B cell (primary cell): Measurements from ENCODE around the gene ZFP92. TPM values are rescaled to one million over a fixed set of nuclear protein-coding genes. Genes with fewer than 3 reads are reported as not detected.

ENCODE experiments used
- ATAC-seq: fragments of 200-7000 bp; cut with Tn5 transposase; one replicate; pipeline ENCODE4 v1.10.0; 2021; ENCODE audit warnings: low read depth, mild to moderate bottlenecking, moderate number of reproducible peaks, moderate library complexity
- CTCF ChIA-PET: fragments of 350-600 bp; sonication (Branson Sonifier 250); formaldehyde crosslinking; loops from one replicate; lab custom pipeline; 2021; ENCODE audit warnings: antibody characterized with exemption, inconsistent platforms; lab: Charles Lee
- POLR2A ChIA-PET: fragments of 350-600 bp; sonication (Branson Sonifier 250); formaldehyde crosslinking; loops from one replicate; lab custom pipeline; 2021; ENCODE audit warnings: antibody characterized with exemption; lab: Charles Lee
- DNase-seq: peaks from one replicate; pipeline ENCODE4 v3.0.0; 2013
- H2AFZ ChIP-seq: 2 replicates; pipeline ENCODE4 v1.6.1; 2012; ENCODE audit warnings: mild to moderate bottlenecking, low read depth, low read length; ENCODE audit not compliant: insufficient read depth, poor library complexity, severe bottlenecking
- H3K27ac ChIP-seq, 2 donors: 1 replicate in 1 of 2; 2 replicates in 1 of 2; pipeline ENCODE4 v1.5.1; 2012 to 2013; ENCODE audit warnings: low read length in 2 of 2, mild to moderate bottlenecking in 2 of 2, moderate library complexity in 1 of 2
- H3K27me3 ChIP-seq, 4 experiments: fragments of 200-600 bp in 1 of 4; sonication (generic) in 1 of 4; replicated peaks in 1 of 4; 1 replicate in 2 of 4; 2 replicates in 2 of 4; pipeline versions ENCODE4 v1.6.1 to v1.7.0; 2013 to 2016; ENCODE audit warnings: low read length in 3 of 4, mild to moderate bottlenecking in 2 of 4, mixed read lengths in 1 of 4, moderate library complexity in 1 of 4; ENCODE audit not compliant: insufficient read depth in 4 of 4, control insufficient read depth in 3 of 4; ENCODE audit errors: control extremely low read depth in 1 of 4
- H3K36me3 ChIP-seq, 2 experiments: replicated peaks in 1 of 2; 1 replicate in 1 of 2; 2 replicates in 1 of 2; pipeline versions ENCODE4 v1.6.1 to v1.7.1; 2013; ENCODE audit warnings: low read length in 1 of 2; ENCODE audit not compliant: insufficient read depth in 2 of 2, control insufficient read depth in 1 of 2; ENCODE audit errors: control extremely low read depth in 1 of 2, extremely low read depth in 1 of 2
- H3K4me1 ChIP-seq, 2 donors: fragments of 200-600 bp in 1 of 2; sonication (generic) in 1 of 2; 1 replicate in 1 of 2; 2 replicates in 1 of 2; pipeline versions ENCODE4 v1.5.1 to v1.6.1; 2013 to 2017; ENCODE audit warnings: low read length in 2 of 2; ENCODE audit not compliant: control insufficient read depth in 2 of 2, insufficient read depth in 2 of 2
- H3K4me2 ChIP-seq: replicated peaks from 2 replicates; pipeline ENCODE3; 2012; ENCODE audit warnings: mild to moderate bottlenecking, low read depth, low read length; ENCODE audit not compliant: poor library complexity, severe bottlenecking
- H3K4me3 ChIP-seq, 5 experiments: fragments of 200-600 bp in 1 of 5; sonication (generic) in 1 of 5; 1 replicate in 3 of 5; 2 replicates in 2 of 5; pipeline versions ENCODE4 v1.5.1 to v1.7.0; 2011 to 2016; ENCODE audit warnings: low read length in 4 of 5, mild to moderate bottlenecking in 4 of 5, low read depth in 2 of 5, control low read depth in 1 of 5, moderate library complexity in 1 of 5; ENCODE audit not compliant: insufficient read depth in 1 of 5; ENCODE audit errors: control extremely low read depth in 1 of 5, extremely low read depth in 1 of 5
- H3K79me2 ChIP-seq: fragments of 200-600 bp; sonication (generic); one replicate; pipeline ENCODE4 v1.6.0; 2016; ENCODE audit warnings: low read length; ENCODE audit not compliant: control insufficient read depth, insufficient read depth
- H3K9ac ChIP-seq: fragments of 200-600 bp; sonication (generic); 2 replicates; pipeline ENCODE4 v1.6.1; 2017; ENCODE audit warnings: mild to moderate bottlenecking, low read length, moderate library complexity
- H3K9me3 ChIP-seq, 3 donors: one replicate each; pipeline versions ENCODE4 v1.6.1 to v1.7.1; 2013; ENCODE audit warnings: low read length in 2 of 3; ENCODE audit not compliant: control insufficient read depth in 2 of 3, insufficient read depth in 1 of 3; ENCODE audit errors: control extremely low read depth in 1 of 3
- H4K20me1 ChIP-seq: 2 replicates; pipeline ENCODE4 v1.6.0; 2012; ENCODE audit warnings: mild to moderate bottlenecking, low read length; ENCODE audit not compliant: insufficient read depth, control insufficient read depth, poor library complexity, severe bottlenecking
- H3K27ac Mint-ChIP-seq: one replicate; pipeline ENCODE4 v1.8.0; 2021; ENCODE audit warnings: mixed read lengths
- H3K27me3 Mint-ChIP-seq: one replicate; pipeline ENCODE4 v1.8.0; 2021; ENCODE audit warnings: mixed read lengths
- H3K4me1 Mint-ChIP-seq: one replicate; pipeline ENCODE4 v1.8.0; 2021; ENCODE audit warnings: mixed read lengths
- H3K4me3 Mint-ChIP-seq: one replicate; pipeline ENCODE4 v1.8.0; 2021; ENCODE audit warnings: mixed read lengths
- H3K9me3 Mint-ChIP-seq: one replicate; pipeline ENCODE4 v1.8.0; 2022; ENCODE audit warnings: mixed read lengths; ENCODE audit not compliant: insufficient read depth
- EZH2 ChIP-seq: IDR thresholded peaks from 2 replicates; pipeline ENCODE4 v1.6.1; 2012; ENCODE audit warnings: borderline replicate concordance, low read depth, mild to moderate bottlenecking, moderate library complexity, low read length; ENCODE audit not compliant: insufficient read depth, poor library complexity, severe bottlenecking
- WGBS: methylation state at CpG from one replicate; pipeline ENCODE4 v1.1.5; 2013; ENCODE audit warnings: missing lambda C conversion rate; ENCODE audit not compliant: insufficient coverage; 5-methylcytosine and 5-hydroxymethylcytosine counted together
- intact Hi-C: fragments of 100-400 bp; cut with micrococcal nuclease; formaldehyde crosslinking; loops from one replicate; pipeline ENCODE4 v1.10.0; 2022
- polyA minus RNA-seq: library from RNA; depleted of rRNA, polyadenylated mRNA; stranded (reverse); fragments of >200 nt; gene quantifications from 2 replicates; pipeline ENCODE4 v1.2.3, GENCODE V29; 2012
- polyA plus RNA-seq: library from polyadenylated mRNA; depleted of rRNA; stranded (reverse); fragments of >200 nt; gene quantifications from 2 replicates; pipeline ENCODE4 v1.2.3, GENCODE V29; 2012
- total RNA-seq, 2 donors: library from RNA; stranded (reverse); fragments of 120-200 nt in 1 of 2; gene quantifications; 1 replicate in 1 of 2; 2 replicates in 1 of 2; pipeline versions ENCODE4 v1.2.3 to v1.2.4, GENCODE V29; 2013 to 2022
- TF ChIP-seq, protein P1 (sequence below): fragments of 200-600 bp; IDR thresholded peaks from one replicate; pipeline ENCODE4 v1.8.0; 2022; ENCODE audit warnings: antibody characterized with exemption, mild to moderate bottlenecking

ZFP92 gene
- total RNA-seq (1.6 and 2.5 TPM in 2 replicates), polyA plus RNA-seq (0.17 and 0.24 TPM in 2 replicates), polyA minus RNA-seq (0.57 and 0.94 TPM in 2 replicates)
- 0.35 TPM for total RNA-seq (2013)

DNA sequence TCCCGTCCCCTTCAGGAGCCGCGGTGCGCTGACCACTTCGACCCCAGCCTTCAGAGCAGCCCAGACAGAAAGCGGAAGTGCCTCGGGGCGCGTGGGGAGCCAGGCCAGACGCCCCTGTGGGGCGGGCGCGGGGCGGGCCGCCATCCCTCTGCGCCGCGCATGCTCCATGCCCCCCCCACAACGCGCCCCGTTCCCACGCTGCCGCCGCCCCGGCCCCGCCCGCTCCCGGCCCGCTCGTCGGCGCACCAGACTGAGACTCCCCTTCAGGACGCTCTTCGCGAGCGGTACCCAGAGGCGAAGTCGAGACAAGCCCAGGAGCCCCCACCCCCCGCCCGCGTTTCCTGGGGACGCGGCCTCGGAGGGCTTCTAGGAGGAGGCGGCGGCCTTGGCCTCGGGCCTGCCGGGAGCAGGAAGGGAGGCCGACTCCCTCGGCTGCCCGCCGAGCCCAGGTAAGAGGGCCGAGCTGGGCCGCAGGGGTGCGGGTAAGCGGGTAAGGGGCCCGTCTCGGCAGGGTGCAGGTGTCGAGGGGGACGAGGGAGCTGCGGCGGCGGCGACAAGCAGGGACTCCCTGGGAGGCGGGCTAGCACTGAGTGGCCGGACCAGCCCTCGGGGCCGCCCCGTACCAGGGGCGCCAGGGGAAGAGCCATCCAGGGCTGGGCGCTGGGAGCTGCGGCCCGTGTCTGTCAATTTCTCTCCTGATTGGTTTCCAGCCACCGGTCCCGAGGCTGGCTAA, at the start of gene ZFP92:
Gene ZFP92, plus strand, starts transcription at position 218 of the 733 bp plus-strand sequence. CDS start 6,851 bp downstream, outside the sequence.
- Mint-ChIP-seq H3K4me3 (peak within 1 kb of the TSS; percentile 81), H3K27me3 (no peaks in the 10 kb centered on the region), H3K9me3 (no peaks in the 10 kb centered on the region), H3K27ac (no peak within 1 kb of the TSS), H3K4me1 (peaks cover 8% of the 10 kb centered on the region)
- DNase-seq (peak; percentile 60), ATAC-seq (peak; percentile 83)
- Histone ChIP-seq H4K20me1 (no peaks in the 10 kb centered on the region), H3K27me3 (no peaks in the 10 kb centered on the region), H3K36me3 (no peaks in the 10 kb centered on the region), H3K4me1 (peaks cover 9 to 11% of the 10 kb centered on the region in 2 donors), H2AFZ (peak within 1 kb of the TSS; percentile 64), H3K79me2 (no peaks in the 10 kb centered on the region), H3K9me3 (no peaks in the 10 kb centered on the region), H3K9ac (peak within 1 kb of the TSS; percentile 68), H3K4me2 (peak within 1 kb of the TSS; percentile 83), H3K27ac (no peak within 1 kb of the TSS), H3K4me3 (peak within 1 kb of the TSS in 4 of 5 experiments; percentile 45 to 61 (median 52))
- no peak for TF ChIP-seq EZH2
- TF ChIP-seq, protein P1, sequence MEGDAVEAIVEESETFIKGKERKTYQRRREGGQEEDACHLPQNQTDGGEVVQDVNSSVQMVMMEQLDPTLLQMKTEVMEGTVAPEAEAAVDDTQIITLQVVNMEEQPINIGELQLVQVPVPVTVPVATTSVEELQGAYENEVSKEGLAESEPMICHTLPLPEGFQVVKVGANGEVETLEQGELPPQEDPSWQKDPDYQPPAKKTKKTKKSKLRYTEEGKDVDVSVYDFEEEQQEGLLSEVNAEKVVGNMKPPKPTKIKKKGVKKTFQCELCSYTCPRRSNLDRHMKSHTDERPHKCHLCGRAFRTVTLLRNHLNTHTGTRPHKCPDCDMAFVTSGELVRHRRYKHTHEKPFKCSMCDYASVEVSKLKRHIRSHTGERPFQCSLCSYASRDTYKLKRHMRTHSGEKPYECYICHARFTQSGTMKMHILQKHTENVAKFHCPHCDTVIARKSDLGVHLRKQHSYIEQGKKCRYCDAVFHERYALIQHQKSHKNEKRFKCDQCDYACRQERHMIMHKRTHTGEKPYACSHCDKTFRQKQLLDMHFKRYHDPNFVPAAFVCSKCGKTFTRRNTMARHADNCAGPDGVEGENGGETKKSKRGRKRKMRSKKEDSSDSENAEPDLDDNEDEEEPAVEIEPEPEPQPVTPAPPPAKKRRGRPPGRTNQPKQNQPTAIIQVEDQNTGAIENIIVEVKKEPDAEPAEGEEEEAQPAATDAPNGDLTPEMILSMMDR: no peak
- CTCF ChIA-PET: no interaction called here
- POLR2A ChIA-PET: no interaction called here
- under 1% methylated on average over 46 of the region's 75 CpGs for WGBS
- intact Hi-C loops: no loop called here

- TF ChIP-seq EZH2: no peak
- TF ChIP-seq, protein P1: no peak
- no CpG with 5 or more reads among the region's 2 CpGs for WGBS
- H3K9ac ChIP-seq: no peak overlapping the region
- no peaks in the 10 kb centered on the region for H3K79me2 ChIP-seq
- Mint-ChIP-seq H3K27ac (no peak overlapping the region), H3K9me3 (no peaks in the 10 kb centered on the region), H3K4me3 (no peak overlapping the region), H3K4me1 (no peaks in the 10 kb centered on the region), H3K27me3 (no peaks in the 10 kb centered on the region)
- intact Hi-C loops: no loop called here
- no peaks in the 10 kb centered on the region for H3K27me3 ChIP-seq
- no peak overlapping the region for H3K4me3 ChIP-seq
- no peak for ATAC-seq
- no peaks in the 10 kb centered on the region for H4K20me1 ChIP-seq
- no peak overlapping the region for H2AFZ ChIP-seq
- ChIA-PET POLR2A (no interaction called here), CTCF (no interaction called here)
- peaks cover 0 to 14% (median 6%) of the 10 kb centered on the region in 3 donors for H3K9me3 ChIP-seq
- no peak overlapping the region for H3K4me2 ChIP-seq
- DNase-seq: no peak
- no peaks in the 10 kb centered on the region for H3K4me1 ChIP-seq
- H3K36me3 ChIP-seq: no peaks in the 10 kb centered on the region
- H3K27ac ChIP-seq: no peak overlapping the region
Measured at GRCh38 chrX:153361781-153362397, 49.4 kb upstream of the ZFP92 start.
